T47D (cell line): ENCODE measurements around the gene SLC22A6.

Experiments
- DNase-seq, 2 experiments: peaks; one replicate each; pipeline versions ENCODE4 v3.0.0 to v3.0.0-alpha.2; 2011 to 2012; ENCODE audit warnings: low read depth in 1 of 2, low spot score in 1 of 2
- JUND ChIP-seq: IDR thresholded peaks from 2 replicates; pipeline ENCODE4 v1.6.1; 2012; ENCODE audit warnings: low read depth
- in situ Hi-C: cut with HindIII; loops from 2 replicates; pipeline ENCODE4 v1.10.0; 2016; ENCODE audit warnings: low sequenced_read_pairs, low pct_unique_long_range_greater_than_20kb

SLC22A6 gene

GRCh38 chr11:62934496-62934785 is 50.3 kb downstream of the SLC22A6 start:
- in situ Hi-C loops: no loop called here
- no peak for DNase-seq
- TF ChIP-seq JUND: no peak

- in situ Hi-C loops: no loop called here
- no peak for TF ChIP-seq JUND
- no peak for DNase-seq
Measured at GRCh38 chr11:62933750-62934495, 50.8 kb downstream of the SLC22A6 start.

- in situ Hi-C loops: no loop called here
Measured at GRCh38 chr11:62933285-62933684, 51.5 kb downstream of the SLC22A6 start.

GRCh38 chr11:62931499-62932278 is 53.1 kb downstream of the SLC22A6 start:
- in situ Hi-C loops: no loop called here
- no peak for TF ChIP-seq JUND
- DNase-seq: no peak

More at GRCh38 chr11:62933285-62933684, 51.5 kb downstream of the SLC22A6 start:
- TF ChIP-seq JUND: no peak
- DNase-seq: no peak

- DNase-seq: no peak
- in situ Hi-C loops: no loop called here
- TF ChIP-seq JUND: no peak
Measured at GRCh38 chr11:62930666-62931065, 54.1 kb downstream of the SLC22A6 start.

GRCh38 chr11:62930157-62930556 is 54.6 kb downstream of the SLC22A6 start:
- no peak for DNase-seq
- in situ Hi-C loops: no loop called here
- no peak for TF ChIP-seq JUND

- no peak for TF ChIP-seq JUND
- DNase-seq: no peak
- in situ Hi-C loops: no loop called here
Measured at GRCh38 chr11:62928011-62928410, 56.8 kb downstream of the SLC22A6 start.

- TF ChIP-seq JUND: no peak
- in situ Hi-C loops: no loop called here
- no peak for DNase-seq
Measured at GRCh38 chr11:62926680-62927455, 57.9 kb downstream of the SLC22A6 start.
